GM18519 (cell line): ENCODE results near the gene VOPP1.

Experiments
- ATAC-seq: cut with Tn5 transposase; IDR thresholded peaks from one replicate; pipeline ENCODE4 v1.9.1; 2021; ENCODE audit warnings: mild to moderate bottlenecking, moderate library complexity; ENCODE audit not compliant: unreplicated experiment, low FRiP score

Gene VOPP1

DNA sequence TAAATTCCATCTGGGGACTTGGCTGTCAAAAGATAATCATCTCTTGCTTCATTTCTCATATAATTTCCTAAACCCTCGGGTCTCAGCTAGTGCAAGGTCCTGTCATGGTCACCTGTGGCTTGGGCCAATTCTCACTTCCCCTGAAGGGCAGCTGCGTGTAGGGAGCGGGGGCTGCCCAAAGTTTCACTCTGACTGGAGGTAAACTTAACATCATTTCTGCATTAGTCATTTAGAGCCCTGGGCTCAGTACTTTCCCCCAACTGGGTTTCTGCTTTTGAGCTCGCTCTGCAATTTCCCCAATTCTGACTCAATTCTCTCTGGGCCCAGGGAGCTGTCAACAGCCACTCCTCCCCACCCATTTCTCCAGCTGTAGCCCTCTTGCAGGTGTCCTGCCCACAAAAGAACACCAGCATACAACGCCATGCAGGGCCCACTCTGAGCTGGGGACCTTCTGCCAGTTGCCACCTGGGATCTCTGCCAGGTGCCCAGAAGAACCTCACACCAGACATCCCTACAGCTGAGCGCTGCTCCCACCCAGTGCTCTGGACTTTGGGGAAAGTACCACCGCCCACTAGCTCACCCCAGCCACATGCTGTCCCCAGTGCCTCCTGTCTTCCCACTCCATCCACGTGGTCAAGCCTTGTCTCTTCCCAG, 37.9 kb downstream of the VOPP1 start:
- peak; percentile 57 for ATAC-seq

DNA sequence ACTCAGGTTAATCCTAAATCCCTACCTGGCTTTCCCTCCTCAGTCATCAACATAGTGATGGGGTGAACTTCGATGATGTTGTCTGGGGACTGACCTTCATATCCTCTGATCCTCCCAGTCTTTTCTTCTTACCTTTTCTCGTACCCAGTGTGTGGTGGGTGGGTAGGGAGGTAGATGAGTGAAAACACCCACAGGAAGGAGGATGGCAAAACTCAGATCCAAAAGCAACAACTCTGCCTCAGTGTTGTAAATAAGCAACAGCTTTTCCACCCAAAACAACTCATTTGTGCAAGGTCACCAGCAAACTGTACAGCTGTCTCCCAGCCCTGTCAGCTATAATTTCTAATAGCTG, 38.6 kb downstream of the VOPP1 start:
- ATAC-seq: no peak

DNA sequence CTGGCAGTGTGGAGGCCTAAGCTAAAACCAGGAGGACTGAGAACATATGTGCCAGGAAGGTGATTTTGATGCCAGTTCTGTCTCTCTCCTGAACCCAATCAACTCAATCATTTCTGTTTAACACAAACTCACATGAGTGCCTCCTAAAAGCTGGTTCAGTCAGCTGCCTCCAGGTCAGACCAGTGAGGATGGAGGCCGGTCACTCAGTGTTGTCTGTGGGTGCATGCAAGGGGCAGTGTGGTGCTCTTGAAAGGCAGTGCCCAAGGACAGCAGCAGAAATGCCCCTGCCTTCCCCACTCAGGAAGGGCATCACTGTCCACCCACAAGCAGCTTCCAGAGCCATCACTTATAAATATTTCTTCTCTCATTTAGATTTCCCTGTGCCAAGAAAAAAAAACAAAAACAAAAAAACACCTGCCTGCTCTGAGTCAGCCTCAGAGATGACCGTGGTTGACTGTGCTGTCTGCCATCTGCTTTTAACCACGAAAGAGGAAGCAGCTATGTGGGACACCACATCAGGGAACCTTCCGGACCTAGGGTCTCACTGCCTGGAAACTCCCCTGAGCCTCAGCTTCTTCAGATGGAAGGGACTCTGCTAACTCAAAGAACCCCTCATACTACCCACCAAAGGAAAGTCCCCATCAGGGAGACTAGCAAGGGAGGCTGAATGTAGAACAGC, 39.1 kb downstream of the VOPP1 start:
- peak; percentile 58 for ATAC-seq

- peak; percentile 15 for ATAC-seq
These were observed 40.0 kb downstream of the VOPP1 start for GRCh38 chr7:55532150-55532917.

DNA sequence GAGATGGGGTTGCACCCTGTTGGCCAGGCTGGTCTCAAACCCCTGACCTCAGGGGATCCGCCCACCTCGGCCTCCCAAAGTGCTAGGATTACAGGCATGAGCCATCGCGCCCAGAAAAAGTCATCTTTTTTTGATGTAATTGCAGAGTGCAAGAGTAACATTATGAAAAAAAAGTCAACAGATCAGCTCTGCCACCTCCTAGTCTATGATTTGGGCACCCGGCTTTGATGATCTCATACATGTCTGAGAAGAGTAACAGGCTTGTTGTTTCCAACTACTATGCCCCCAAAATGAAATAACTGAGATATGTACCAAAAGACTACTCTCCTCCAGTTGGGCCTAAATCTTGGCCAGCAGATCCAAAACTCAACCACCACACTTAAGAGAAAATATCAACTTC, 40.8 kb downstream of the VOPP1 start:
- no peak for ATAC-seq

GRCh38 chr7:55527307-55527706, 45.0 kb downstream of the VOPP1 start:
- no peak for ATAC-seq

DNA sequence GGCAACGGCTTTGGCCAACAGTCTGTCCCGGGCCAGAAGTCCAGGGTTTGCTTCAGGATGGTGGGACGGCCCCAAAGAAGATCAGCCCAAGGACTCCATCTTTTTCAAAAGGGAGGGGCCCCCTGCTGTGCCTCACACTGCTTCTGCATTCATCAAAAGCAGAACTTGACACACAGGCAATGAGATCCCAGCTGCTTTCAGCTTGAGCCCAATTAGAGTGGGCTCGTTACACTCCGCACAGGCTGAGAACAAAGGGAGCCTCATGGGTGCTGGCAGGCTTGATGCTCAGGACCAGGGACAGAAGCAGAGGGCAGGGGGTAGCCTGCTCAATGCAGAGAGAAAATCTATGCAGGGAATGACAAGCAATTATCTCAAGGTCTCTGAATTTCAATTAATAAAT, 45.5 kb downstream of the VOPP1 start:
- ATAC-seq: peak; percentile 34

DNA sequence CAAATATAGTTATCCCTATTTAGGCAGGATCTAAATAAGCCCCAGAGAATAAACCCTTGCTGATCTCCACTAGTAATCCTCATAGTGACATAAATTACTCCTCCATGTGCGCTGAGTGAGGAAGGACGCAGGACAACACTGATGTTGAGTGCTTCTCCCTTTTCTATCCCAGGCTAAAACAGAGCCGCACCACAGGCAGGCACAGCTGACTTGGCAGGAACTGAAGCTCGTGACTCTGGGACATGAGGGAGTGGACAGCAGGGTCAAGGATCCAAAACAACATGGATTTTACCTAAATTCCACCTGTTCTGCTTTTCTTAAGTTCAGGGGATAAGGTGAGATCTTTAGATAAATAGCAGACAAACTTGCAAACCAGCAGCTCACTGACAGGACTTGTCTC, 46.0 kb downstream of the VOPP1 start:
- ATAC-seq: no peak

- no peak for ATAC-seq
These were observed 47.6 kb downstream of the VOPP1 start for GRCh38 chr7:55524558-55525310.

- no peak for ATAC-seq
These were observed 48.9 kb downstream of the VOPP1 start for GRCh38 chr7:55523366-55523765.

DNA sequence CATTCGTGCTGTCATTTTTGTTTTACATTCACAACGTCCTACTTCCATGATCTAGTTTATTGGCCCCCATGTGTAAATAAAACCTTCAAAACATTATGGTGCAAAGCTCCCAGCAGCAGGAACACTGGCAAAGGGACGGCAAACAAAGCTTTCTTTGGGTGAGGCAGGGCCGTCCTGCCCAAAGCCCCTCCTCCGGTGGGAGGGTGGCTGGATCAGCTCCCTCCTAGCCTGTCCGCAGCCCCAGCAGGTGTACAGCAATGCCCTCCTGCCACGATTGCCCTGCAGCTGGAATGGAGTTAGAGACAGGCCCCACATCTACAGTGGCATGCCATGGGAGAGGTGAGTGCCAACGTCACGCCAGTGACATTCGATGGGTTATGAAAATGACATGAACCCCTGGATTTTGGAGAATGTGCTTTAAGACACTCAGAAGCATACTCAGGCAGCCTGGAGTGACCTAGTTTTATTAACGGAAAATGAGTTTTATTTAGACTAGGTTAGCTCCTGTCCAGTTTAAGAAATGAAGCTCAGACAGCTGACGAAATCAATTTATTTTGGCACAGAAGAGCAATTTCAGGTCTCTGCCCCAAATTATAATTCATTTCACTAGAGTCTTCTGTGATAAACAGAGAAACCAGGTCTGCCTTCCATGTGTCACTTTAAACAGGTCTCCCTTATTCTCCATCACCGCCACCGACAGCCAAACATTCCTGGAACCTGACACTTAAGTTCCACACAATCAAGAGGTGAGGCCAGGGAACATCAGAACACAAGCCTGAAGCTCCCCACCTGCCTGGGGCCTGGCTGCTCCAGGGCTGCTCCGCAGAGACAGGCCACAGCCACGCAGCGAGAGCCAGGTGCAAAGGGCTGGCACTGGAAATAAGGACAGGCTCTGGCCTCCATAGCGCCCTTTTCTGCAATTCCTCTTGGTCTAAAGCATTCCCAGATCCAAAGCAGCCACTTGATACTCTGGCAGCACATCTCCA, 50.1 kb downstream of the VOPP1 start:
- no peak for ATAC-seq

DNA sequence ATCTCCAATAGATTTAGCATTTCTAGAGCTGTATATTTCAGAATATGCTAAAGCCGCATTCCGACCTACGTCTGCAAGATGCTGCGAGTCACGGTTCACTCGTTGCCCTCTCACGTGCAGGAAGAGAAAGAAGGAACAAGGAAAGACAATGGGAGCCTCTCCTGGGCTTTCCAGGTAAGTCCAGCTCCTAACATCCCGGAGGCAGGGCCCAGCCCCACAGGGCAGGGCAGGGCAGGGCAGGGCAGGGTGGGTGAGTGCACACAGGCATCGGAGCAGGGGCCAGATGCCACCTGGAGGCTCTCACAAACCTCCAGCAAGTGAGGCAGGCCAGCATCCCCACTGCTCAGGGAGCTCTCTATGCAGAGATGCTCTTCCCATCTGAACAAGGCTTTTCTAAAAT, 50.8 kb downstream of the VOPP1 start:
- no peak for ATAC-seq

DNA sequence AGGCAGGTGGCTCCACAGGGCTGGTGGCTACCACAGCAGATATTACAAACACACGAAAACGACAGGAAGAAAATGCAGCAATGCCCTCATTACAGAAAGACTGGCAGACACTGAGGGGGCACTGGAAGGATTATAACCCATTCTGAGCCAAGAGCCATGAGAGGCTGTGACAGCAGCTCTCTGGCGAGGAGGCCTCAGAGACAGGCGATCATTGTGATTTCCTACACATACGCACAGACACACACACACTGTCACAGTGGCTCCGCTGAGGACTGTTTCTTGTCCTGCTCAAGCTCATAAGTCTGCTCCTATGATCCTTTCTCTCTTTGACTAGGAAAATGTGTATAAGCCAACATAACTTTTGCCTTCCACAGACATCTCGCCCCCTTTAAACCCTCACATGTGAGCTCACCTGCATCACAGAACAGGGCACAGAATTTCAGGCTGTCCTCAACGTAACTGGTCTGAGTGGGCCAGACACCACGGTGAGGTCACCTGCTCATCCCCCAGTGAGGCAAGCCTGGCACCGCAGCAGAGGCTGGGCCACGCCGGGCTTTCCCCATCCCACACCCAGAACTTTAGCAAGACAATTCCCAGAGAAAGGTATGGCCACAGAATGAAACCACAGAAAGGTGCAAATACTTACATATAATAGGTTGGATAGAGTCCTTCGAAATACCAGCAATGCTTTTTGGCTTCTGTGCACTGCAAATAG, 51.7 kb downstream of the VOPP1 start:
- no peak for ATAC-seq

- no peak for ATAC-seq
These were observed 53.5 kb downstream of the VOPP1 start for GRCh38 chr7:55518836-55519235.

GRCh38 chr7:55517936-55518689, 54.2 kb downstream of the VOPP1 start:
- ATAC-seq: no peak

DNA sequence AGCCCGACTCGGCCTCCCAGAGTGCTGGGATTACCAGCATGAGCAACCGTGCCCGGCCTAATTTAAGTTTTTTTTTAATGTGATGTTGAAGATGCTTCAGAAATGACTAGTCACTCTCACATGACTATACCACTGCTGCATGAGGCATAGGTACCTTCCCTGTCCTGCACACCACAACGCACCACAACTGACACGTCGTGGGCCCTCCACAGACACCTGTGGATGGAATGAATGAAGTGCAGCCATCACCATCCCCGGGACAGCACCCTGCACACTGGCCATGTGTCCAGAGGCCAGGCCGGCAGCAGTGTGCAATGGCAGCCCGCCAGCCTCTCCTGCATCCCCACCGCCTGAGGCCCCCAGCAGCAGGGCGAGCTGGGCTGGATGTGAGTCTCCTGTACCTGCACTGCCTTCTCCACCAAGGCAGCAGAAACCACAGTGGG, 55.1 kb downstream of the VOPP1 start:
- ATAC-seq: peak; percentile 74

GRCh38 chr7:55516409-55516808, 55.9 kb downstream of the VOPP1 start:
- no peak for ATAC-seq

- peak; percentile 28 for ATAC-seq
These were observed 56.6 kb downstream of the VOPP1 start for GRCh38 chr7:55515569-55516279.
